Right kidney (tissue), 1 donor: ENCODE data around the gene PNO1.

ENCODE experiments used
- DNase-seq: peaks from one replicate; pipeline ENCODE4 v3.0.0-alpha.2; 2016

Gene PNO1

GRCh38 chr2:68193787-68194372 is 36.2 kb downstream of the PNO1 start:
- no peak for DNase-seq

GRCh38 chr2:68195096-68195495 is 37.4 kb downstream of the PNO1 start:
- no peak for DNase-seq

GRCh38 chr2:68196120-68196716 is 38.5 kb downstream of the PNO1 start:
- no peak for DNase-seq

- no peak for DNase-seq
These were observed 42.6 kb downstream of the PNO1 start for GRCh38 chr2:68200157-68200787.

- no peak for DNase-seq
These were observed 45.9 kb downstream of the PNO1 start for GRCh38 chr2:68203587-68203986.

- no peak for DNase-seq
These were observed 49.1 kb downstream of the PNO1 start for GRCh38 chr2:68206793-68207192.

- no peak for DNase-seq
These were observed 56.7 kb downstream of the PNO1 start for GRCh38 chr2:68214381-68214780.

- DNase-seq, result no peak
These were observed 59.0 kb downstream of the PNO1 start for GRCh38 chr2:68216454-68217310.

- no peak for DNase-seq
These were observed 60.0 kb downstream of the PNO1 start for GRCh38 chr2:68217729-68218128.

- DNase-seq, result no peak
These were observed 60.7 kb downstream of the PNO1 start for GRCh38 chr2:68218343-68218901.

GRCh38 chr2:68222287-68222686 is 64.6 kb downstream of the PNO1 start:
- DNase-seq, result no peak

- DNase-seq, result no peak
These were observed 65.7 kb downstream of the PNO1 start for GRCh38 chr2:68223419-68223818.

- DNase-seq, result no peak
These were observed 67.5 kb downstream of the PNO1 start for GRCh38 chr2:68225119-68225632.
